ENCODE data around the gene KRTAP5-3.

DNA sequence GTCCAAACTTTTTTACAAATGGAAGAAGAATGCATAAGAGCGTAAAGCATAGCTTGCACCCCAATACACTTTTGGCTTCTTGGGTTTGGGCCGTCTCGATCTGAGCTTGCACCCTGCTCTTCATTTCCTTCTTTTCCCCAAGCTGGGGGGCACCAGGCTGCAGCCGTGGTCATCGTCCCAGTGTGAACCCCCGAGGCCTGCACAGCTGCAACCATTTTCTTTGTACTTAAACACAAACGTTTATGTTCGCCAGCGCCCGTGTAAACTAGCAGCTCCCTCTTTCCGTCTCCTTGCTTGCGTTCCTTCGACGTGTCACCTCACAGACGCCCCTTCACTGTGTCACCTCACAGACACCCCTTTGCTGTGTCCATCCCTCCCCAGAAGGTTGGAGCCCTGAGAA lies 31.4 kb upstream of the KRTAP5-3 start:
- TF ChIP-seq CREB1 (IDR thresholded peaks at IDR 0.05; ENCODE audit: low read depth) (no peak), CEBPB (IDR thresholded peaks at IDR 0.05) (no peak), FOXM1 (IDR thresholded peaks at IDR 0.05; ENCODE audit: borderline replicate concordance, low read depth) (no peak), RAD21 (IDR thresholded peaks at IDR 0.05; ENCODE audit: low read depth) (no peak)
- TF ChIP-seq, protein P1, sequence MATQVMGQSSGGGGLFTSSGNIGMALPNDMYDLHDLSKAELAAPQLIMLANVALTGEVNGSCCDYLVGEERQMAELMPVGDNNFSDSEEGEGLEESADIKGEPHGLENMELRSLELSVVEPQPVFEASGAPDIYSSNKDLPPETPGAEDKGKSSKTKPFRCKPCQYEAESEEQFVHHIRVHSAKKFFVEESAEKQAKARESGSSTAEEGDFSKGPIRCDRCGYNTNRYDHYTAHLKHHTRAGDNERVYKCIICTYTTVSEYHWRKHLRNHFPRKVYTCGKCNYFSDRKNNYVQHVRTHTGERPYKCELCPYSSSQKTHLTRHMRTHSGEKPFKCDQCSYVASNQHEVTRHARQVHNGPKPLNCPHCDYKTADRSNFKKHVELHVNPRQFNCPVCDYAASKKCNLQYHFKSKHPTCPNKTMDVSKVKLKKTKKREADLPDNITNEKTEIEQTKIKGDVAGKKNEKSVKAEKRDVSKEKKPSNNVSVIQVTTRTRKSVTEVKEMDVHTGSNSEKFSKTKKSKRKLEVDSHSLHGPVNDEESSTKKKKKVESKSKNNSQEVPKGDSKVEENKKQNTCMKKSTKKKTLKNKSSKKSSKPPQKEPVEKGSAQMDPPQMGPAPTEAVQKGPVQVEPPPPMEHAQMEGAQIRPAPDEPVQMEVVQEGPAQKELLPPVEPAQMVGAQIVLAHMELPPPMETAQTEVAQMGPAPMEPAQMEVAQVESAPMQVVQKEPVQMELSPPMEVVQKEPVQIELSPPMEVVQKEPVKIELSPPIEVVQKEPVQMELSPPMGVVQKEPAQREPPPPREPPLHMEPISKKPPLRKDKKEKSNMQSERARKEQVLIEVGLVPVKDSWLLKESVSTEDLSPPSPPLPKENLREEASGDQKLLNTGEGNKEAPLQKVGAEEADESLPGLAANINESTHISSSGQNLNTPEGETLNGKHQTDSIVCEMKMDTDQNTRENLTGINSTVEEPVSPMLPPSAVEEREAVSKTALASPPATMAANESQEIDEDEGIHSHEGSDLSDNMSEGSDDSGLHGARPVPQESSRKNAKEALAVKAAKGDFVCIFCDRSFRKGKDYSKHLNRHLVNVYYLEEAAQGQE (IDR thresholded peaks at IDR 0.05; ENCODE audit: low read depth), result no peak
